Liver (tissue), 3 donors: ENCODE measurements around the gene PIP4K2A.

Experiments
- EGR1 ChIP-seq, 2 donors: IDR thresholded peaks; 2 replicates each; pipeline ENCODE4 v1.6.1; 2016 to 2018; ENCODE audit warnings: antibody characterized with exemption in 2 of 2, low read depth in 2 of 2
- GABPA ChIP-seq, 2 donors: IDR thresholded peaks in 1 of 2; conservative IDR thresholded peaks in 1 of 2; 2 replicates each; pipeline ENCODE4 v1.6.1; 2016; ENCODE audit warnings: antibody characterized with exemption in 2 of 2, mild to moderate bottlenecking in 1 of 2, moderate library complexity in 1 of 2
- JUND ChIP-seq, 2 donors: IDR thresholded peaks; 2 replicates each; pipeline ENCODE4 v1.6.1; 2016; ENCODE audit warnings: antibody characterized with exemption in 2 of 2
- NR2F2 ChIP-seq: IDR thresholded peaks from 2 replicates; pipeline ENCODE4 v1.6.1; 2016; ENCODE audit warnings: antibody characterized with exemption
- RAD21 ChIP-seq, 2 donors: IDR thresholded peaks; 2 replicates each; pipeline ENCODE4 v1.6.1; 2016; ENCODE audit warnings: antibody characterized with exemption in 2 of 2, mild to moderate bottlenecking in 2 of 2
- RXRA ChIP-seq, 2 donors: IDR thresholded peaks; 2 replicates each; pipeline ENCODE4 v1.6.1; 2017 to 2018; ENCODE audit warnings: antibody characterized with exemption in 2 of 2, mild to moderate bottlenecking in 1 of 2
- SP1 ChIP-seq: IDR thresholded peaks from 2 replicates; pipeline ENCODE4 v1.6.1; 2018; ENCODE audit warnings: antibody characterized with exemption, mild to moderate bottlenecking
- TAF1 ChIP-seq: conservative IDR thresholded peaks from 2 replicates; pipeline ENCODE4 v1.6.1; 2016; ENCODE audit warnings: antibody characterized with exemption, mild to moderate bottlenecking
- YY1 ChIP-seq: IDR thresholded peaks from 2 replicates; pipeline ENCODE4 v1.6.1; 2016; ENCODE audit warnings: antibody characterized with exemption, mild to moderate bottlenecking
- TF ChIP-seq, protein P1 (sequence below): IDR thresholded peaks from 2 replicates; pipeline ENCODE4 v1.6.1; 2016; ENCODE audit warnings: antibody characterized with exemption
- TF ChIP-seq, protein P2 (sequence below): fragments of 150-350 bp; IDR thresholded peaks from 2 replicates; pipeline ENCODE4 v1.5.1; 2017; ENCODE audit warnings: improper control_type of control experiment, low read depth, low read length; ENCODE audit not compliant: missing input control
- TF ChIP-seq, protein P3 (sequence below): IDR thresholded peaks from 2 replicates; pipeline ENCODE4 v1.6.1; 2016; ENCODE audit warnings: antibody characterized with exemption, mild to moderate bottlenecking
- TF ChIP-seq, protein P4 (sequence below): IDR thresholded peaks from 2 replicates; pipeline ENCODE4 v1.6.1; 2016; ENCODE audit warnings: antibody characterized with exemption
- donor health status: healthy.
- donor health status: healthy.

DNA sequence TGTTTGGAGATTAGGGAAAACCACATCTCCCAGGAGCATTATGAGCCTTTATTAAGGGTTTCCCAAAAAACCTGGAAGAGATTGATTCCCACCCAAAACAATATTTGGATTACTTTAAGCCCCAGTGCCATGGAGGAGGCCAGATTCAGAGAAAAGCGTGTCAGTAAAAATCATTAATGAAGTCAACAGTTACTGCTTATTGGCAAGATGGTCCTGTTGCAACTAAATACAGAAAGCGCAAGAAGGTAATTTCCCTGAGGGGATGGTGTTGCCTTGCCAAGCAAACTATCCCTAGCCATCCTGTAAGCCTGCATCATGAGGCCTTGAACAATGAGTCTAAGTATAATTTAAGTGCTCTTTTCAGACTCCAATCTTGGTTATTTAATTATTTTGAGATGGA, 212.5 kb downstream of the PIP4K2A start:
- TF ChIP-seq, protein P1, sequence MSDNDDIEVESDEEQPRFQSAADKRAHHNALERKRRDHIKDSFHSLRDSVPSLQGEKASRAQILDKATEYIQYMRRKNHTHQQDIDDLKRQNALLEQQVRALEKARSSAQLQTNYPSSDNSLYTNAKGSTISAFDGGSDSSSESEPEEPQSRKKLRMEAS: no peak
- no peak for TF ChIP-seq YY1
- TF ChIP-seq, protein P2, sequence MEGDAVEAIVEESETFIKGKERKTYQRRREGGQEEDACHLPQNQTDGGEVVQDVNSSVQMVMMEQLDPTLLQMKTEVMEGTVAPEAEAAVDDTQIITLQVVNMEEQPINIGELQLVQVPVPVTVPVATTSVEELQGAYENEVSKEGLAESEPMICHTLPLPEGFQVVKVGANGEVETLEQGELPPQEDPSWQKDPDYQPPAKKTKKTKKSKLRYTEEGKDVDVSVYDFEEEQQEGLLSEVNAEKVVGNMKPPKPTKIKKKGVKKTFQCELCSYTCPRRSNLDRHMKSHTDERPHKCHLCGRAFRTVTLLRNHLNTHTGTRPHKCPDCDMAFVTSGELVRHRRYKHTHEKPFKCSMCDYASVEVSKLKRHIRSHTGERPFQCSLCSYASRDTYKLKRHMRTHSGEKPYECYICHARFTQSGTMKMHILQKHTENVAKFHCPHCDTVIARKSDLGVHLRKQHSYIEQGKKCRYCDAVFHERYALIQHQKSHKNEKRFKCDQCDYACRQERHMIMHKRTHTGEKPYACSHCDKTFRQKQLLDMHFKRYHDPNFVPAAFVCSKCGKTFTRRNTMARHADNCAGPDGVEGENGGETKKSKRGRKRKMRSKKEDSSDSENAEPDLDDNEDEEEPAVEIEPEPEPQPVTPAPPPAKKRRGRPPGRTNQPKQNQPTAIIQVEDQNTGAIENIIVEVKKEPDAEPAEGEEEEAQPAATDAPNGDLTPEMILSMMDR: no peak
- TF ChIP-seq, protein P3, sequence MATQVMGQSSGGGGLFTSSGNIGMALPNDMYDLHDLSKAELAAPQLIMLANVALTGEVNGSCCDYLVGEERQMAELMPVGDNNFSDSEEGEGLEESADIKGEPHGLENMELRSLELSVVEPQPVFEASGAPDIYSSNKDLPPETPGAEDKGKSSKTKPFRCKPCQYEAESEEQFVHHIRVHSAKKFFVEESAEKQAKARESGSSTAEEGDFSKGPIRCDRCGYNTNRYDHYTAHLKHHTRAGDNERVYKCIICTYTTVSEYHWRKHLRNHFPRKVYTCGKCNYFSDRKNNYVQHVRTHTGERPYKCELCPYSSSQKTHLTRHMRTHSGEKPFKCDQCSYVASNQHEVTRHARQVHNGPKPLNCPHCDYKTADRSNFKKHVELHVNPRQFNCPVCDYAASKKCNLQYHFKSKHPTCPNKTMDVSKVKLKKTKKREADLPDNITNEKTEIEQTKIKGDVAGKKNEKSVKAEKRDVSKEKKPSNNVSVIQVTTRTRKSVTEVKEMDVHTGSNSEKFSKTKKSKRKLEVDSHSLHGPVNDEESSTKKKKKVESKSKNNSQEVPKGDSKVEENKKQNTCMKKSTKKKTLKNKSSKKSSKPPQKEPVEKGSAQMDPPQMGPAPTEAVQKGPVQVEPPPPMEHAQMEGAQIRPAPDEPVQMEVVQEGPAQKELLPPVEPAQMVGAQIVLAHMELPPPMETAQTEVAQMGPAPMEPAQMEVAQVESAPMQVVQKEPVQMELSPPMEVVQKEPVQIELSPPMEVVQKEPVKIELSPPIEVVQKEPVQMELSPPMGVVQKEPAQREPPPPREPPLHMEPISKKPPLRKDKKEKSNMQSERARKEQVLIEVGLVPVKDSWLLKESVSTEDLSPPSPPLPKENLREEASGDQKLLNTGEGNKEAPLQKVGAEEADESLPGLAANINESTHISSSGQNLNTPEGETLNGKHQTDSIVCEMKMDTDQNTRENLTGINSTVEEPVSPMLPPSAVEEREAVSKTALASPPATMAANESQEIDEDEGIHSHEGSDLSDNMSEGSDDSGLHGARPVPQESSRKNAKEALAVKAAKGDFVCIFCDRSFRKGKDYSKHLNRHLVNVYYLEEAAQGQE: no peak
- TF ChIP-seq JUND (IDR thresholded peaks at IDR 0.05): no peak
- no peak for TF ChIP-seq GABPA (IDR thresholded peaks at IDR 0.05 in 1 of 2, conservative IDR thresholded peaks at IDR 0.05 in 1 of 2)
- no peak for TF ChIP-seq RAD21 (IDR thresholded peaks at IDR 0.05)
- TF ChIP-seq EGR1 (IDR thresholded peaks at IDR 0.05; ENCODE audit: low read depth in 2 of 2): no peak
- no peak for TF ChIP-seq SP1
- TF ChIP-seq TAF1: no peak
- TF ChIP-seq RXRA (IDR thresholded peaks at IDR 0.05): no peak
- TF ChIP-seq, protein P4, sequence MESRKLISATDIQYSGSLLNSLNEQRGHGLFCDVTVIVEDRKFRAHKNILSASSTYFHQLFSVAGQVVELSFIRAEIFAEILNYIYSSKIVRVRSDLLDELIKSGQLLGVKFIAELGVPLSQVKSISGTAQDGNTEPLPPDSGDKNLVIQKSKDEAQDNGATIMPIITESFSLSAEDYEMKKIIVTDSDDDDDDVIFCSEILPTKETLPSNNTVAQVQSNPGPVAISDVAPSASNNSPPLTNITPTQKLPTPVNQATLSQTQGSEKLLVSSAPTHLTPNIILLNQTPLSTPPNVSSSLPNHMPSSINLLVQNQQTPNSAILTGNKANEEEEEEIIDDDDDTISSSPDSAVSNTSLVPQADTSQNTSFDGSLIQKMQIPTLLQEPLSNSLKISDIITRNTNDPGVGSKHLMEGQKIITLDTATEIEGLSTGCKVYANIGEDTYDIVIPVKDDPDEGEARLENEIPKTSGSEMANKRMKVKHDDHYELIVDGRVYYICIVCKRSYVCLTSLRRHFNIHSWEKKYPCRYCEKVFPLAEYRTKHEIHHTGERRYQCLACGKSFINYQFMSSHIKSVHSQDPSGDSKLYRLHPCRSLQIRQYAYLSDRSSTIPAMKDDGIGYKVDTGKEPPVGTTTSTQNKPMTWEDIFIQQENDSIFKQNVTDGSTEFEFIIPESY: no peak
- no peak for TF ChIP-seq NR2F2
